GM12872 (cell line): Measurements from ENCODE around the gene P2RY6.
A peak's percentile ranks its signal among the peaks of the same experiment; 100 is the strongest.

Experiments
- CTCF ChIP-seq: IDR thresholded peaks from 3 replicates; pipeline ENCODE4 v1.5.1; 2011; ENCODE audit warnings: low read depth, mild to moderate bottlenecking, low read length, moderate library complexity; ENCODE audit not compliant: insufficient read depth

Gene P2RY6

GRCh38 chr11:73327812-73328364, 55.8 kb downstream of the P2RY6 start:
- no peak for TF ChIP-seq CTCF

- 0 out of 3 replicates have a peak, but pooled peaks have one; percentile 11 for TF ChIP-seq CTCF
Observed at GRCh38 chr11:73330569-73331093, 58.5 kb downstream of the P2RY6 start.

- TF ChIP-seq CTCF, result no peak
Observed at GRCh38 chr11:73331138-73331916, 59.2 kb downstream of the P2RY6 start.

- no peak for TF ChIP-seq CTCF
Observed at GRCh38 chr11:73333173-73333572, 61.0 kb downstream of the P2RY6 start.

GRCh38 chr11:73333640-73334383, 61.7 kb downstream of the P2RY6 start:
- no peak for TF ChIP-seq CTCF

GRCh38 chr11:73334384-73335203, 62.5 kb downstream of the P2RY6 start:
- no peak for TF ChIP-seq CTCF
